Measurements from ENCODE around the gene MCTP1.

DNA sequence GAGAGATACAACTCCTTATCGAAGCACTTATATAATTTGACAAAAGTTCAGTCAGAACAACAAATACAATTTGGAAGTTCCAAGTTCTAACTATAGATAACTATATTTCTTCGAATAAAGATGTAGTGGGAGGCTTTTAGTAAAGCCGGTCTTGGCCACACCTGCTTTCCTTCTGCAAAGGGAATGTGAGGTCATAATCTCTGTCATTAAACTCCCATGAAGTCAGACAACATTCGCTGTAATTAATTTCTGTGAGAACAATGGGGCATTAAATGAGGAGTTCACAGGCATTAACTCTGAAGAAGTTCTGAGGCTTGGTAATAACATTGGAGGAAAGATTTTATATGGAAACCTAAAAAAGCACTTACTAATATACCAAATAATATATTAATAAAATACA, 67.5 kb downstream of the MCTP1 start:
- TF ChIP-seq EZH2phosphoT487 (IDR thresholded peaks at IDR 0.05), result no peak
- TF ChIP-seq, protein P1, sequence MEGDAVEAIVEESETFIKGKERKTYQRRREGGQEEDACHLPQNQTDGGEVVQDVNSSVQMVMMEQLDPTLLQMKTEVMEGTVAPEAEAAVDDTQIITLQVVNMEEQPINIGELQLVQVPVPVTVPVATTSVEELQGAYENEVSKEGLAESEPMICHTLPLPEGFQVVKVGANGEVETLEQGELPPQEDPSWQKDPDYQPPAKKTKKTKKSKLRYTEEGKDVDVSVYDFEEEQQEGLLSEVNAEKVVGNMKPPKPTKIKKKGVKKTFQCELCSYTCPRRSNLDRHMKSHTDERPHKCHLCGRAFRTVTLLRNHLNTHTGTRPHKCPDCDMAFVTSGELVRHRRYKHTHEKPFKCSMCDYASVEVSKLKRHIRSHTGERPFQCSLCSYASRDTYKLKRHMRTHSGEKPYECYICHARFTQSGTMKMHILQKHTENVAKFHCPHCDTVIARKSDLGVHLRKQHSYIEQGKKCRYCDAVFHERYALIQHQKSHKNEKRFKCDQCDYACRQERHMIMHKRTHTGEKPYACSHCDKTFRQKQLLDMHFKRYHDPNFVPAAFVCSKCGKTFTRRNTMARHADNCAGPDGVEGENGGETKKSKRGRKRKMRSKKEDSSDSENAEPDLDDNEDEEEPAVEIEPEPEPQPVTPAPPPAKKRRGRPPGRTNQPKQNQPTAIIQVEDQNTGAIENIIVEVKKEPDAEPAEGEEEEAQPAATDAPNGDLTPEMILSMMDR (IDR thresholded peaks at IDR 0.05), result no peak
- no peak for TF ChIP-seq EZH2 (IDR thresholded peaks at IDR 0.05)

Data from neural progenitor cell (in vitro differentiated cells).